Activated naive CD4-positive, alpha-beta T cell treated with anti-CD3 and anti-CD28 coated beads, Interleukin-2, amount 10 ng/mL, durations not matched to agents 7 days and 5 days (primary cell): ENCODE results near the gene WFDC2.

Source experiments
- CTCF ChIA-PET: fragments of 350-600 bp; sonication (Branson Sonifier 250); formaldehyde crosslinking; loops from one replicate; lab custom pipeline; 2021; ENCODE audit warnings: antibody characterized with exemption; lab: Charles Lee
- DNase-seq: peaks from one replicate; pipeline ENCODE4 v3.0.0-alpha.2; 2020
- H3K27ac Mint-ChIP-seq: one replicate; pipeline ENCODE4 v1.8.0; 2021; ENCODE audit warnings: mild to moderate bottlenecking, moderate library complexity, mixed read lengths
- H3K27me3 Mint-ChIP-seq: one replicate; pipeline ENCODE4 v1.8.0; 2021; ENCODE audit warnings: mild to moderate bottlenecking, mixed read lengths
- H3K36me3 Mint-ChIP-seq: one replicate; pipeline ENCODE4 v1.8.0; 2021; ENCODE audit warnings: mixed read lengths
- H3K4me1 Mint-ChIP-seq: one replicate; pipeline ENCODE4 v1.8.0; 2021; ENCODE audit warnings: mixed read lengths
- H3K4me3 Mint-ChIP-seq: one replicate; pipeline ENCODE4 v1.8.0; 2021; ENCODE audit warnings: mild to moderate bottlenecking, moderate library complexity, mixed read lengths
- H3K9me3 Mint-ChIP-seq: one replicate; pipeline ENCODE4 v1.8.0; 2021; ENCODE audit warnings: mixed read lengths

WFDC2 gene

GRCh38 chr20:45489083-45489531 lies 19.6 kb downstream of the WFDC2 start:
- H3K9me3 Mint-ChIP-seq, result no peaks in the 10 kb centered on the region
- H3K27ac Mint-ChIP-seq, result no peak overlapping the region
- CTCF ChIA-PET, result no interaction called here
- DNase-seq, result no peak
- H3K4me1 Mint-ChIP-seq, result no peaks in the 10 kb centered on the region
- H3K27me3 Mint-ChIP-seq, result peaks cover 44% of the 10 kb centered on the region
- H3K36me3 Mint-ChIP-seq, result no peaks in the 10 kb centered on the region
- H3K4me3 Mint-ChIP-seq, result no peak overlapping the region

GRCh38 chr20:45495501-45495941 lies 26.0 kb downstream of the WFDC2 start:
- no peak overlapping the region for H3K4me3 Mint-ChIP-seq
- H3K36me3 Mint-ChIP-seq, result no peaks in the 10 kb centered on the region
- H3K27ac Mint-ChIP-seq, result no peak overlapping the region
- H3K4me1 Mint-ChIP-seq, result no peaks in the 10 kb centered on the region
- H3K9me3 Mint-ChIP-seq, result no peaks in the 10 kb centered on the region
- DNase-seq, result no peak
- H3K27me3 Mint-ChIP-seq, result peaks cover 22% of the 10 kb centered on the region
- CTCF ChIA-PET, result interaction anchor here (1.2 kb wide), 1 partner anchor 50 kb away, joined by 3 read pairs; no protein-coding TSS in a partner anchor

GRCh38 chr20:45496166-45496565 lies 26.6 kb downstream of the WFDC2 start:
- no peak overlapping the region for H3K4me3 Mint-ChIP-seq
- no peaks in the 10 kb centered on the region for H3K4me1 Mint-ChIP-seq
- CTCF ChIA-PET, result interaction anchor here (1.1 to 1.2 kb wide), 2 partner anchors 49 to 275 kb away, joined by 3 to 4 read pairs; no protein-coding TSS in a partner anchor
- no peak for DNase-seq
- H3K27ac Mint-ChIP-seq, result no peak overlapping the region
- H3K9me3 Mint-ChIP-seq, result no peaks in the 10 kb centered on the region
- peaks cover 20% of the 10 kb centered on the region for H3K27me3 Mint-ChIP-seq
- no peaks in the 10 kb centered on the region for H3K36me3 Mint-ChIP-seq

GRCh38 chr20:45497971-45498494 lies 28.5 kb downstream of the WFDC2 start:
- Mint-ChIP-seq H3K4me3 (no peak overlapping the region), H3K27me3 (peaks cover 24% of the 10 kb centered on the region), H3K36me3 (no peaks in the 10 kb centered on the region), H3K27ac (no peak overlapping the region), H3K9me3 (no peaks in the 10 kb centered on the region), H3K4me1 (no peaks in the 10 kb centered on the region)
- CTCF ChIA-PET, result no interaction called here
- DNase-seq, result no peak

GRCh38 chr20:45500022-45500421 lies 30.5 kb downstream of the WFDC2 start:
- Mint-ChIP-seq H3K27ac (no peak overlapping the region), H3K9me3 (no peaks in the 10 kb centered on the region), H3K4me1 (no peaks in the 10 kb centered on the region), H3K36me3 (no peaks in the 10 kb centered on the region), H3K4me3 (no peak overlapping the region), H3K27me3 (peaks cover 27% of the 10 kb centered on the region)
- DNase-seq, result no peak
- CTCF ChIA-PET, result no interaction called here

GRCh38 chr20:45501600-45501999 lies 32.0 kb downstream of the WFDC2 start:
- Mint-ChIP-seq H3K36me3 (no peaks in the 10 kb centered on the region), H3K27ac (no peak overlapping the region), H3K4me3 (no peak overlapping the region), H3K4me1 (no peaks in the 10 kb centered on the region), H3K27me3 (peaks cover 34% of the 10 kb centered on the region), H3K9me3 (no peaks in the 10 kb centered on the region)
- CTCF ChIA-PET, result interaction anchor here (0.9 kb wide), 1 partner anchor 270 kb away, joined by 4 read pairs; no protein-coding TSS in a partner anchor
- DNase-seq, result no peak

- Mint-ChIP-seq H3K36me3 (no peaks in the 10 kb centered on the region), H3K9me3 (no peaks in the 10 kb centered on the region), H3K4me1 (peaks cover 3% of the 10 kb centered on the region), H3K27ac (no peak overlapping the region), H3K27me3 (peaks cover 34% of the 10 kb centered on the region), H3K4me3 (no peak overlapping the region)
- CTCF ChIA-PET, result interaction anchor here (0.9 kb wide), 1 partner anchor 269 kb away, joined by 4 read pairs; no protein-coding TSS in a partner anchor
- DNase-seq, result no peak
Observed at GRCh38 chr20:45502561-45502960, 33.0 kb downstream of the WFDC2 start.

GRCh38 chr20:45503403-45503802 lies 33.9 kb downstream of the WFDC2 start:
- Mint-ChIP-seq H3K27me3 (peaks cover 38% of the 10 kb centered on the region), H3K4me1 (peaks cover 3% of the 10 kb centered on the region), H3K4me3 (no peak overlapping the region), H3K9me3 (no peaks in the 10 kb centered on the region), H3K27ac (no peak overlapping the region), H3K36me3 (no peaks in the 10 kb centered on the region)
- CTCF ChIA-PET, result no interaction called here
- DNase-seq, result no peak

GRCh38 chr20:45506398-45506797 lies 36.8 kb downstream of the WFDC2 start:
- CTCF ChIA-PET, result no interaction called here

GRCh38 chr20:45507011-45507820 lies 37.7 kb downstream of the WFDC2 start:
- Mint-ChIP-seq H3K27me3 (peaks cover 27% of the 10 kb centered on the region), H3K27ac (no peak overlapping the region)

More at GRCh38 chr20:45506398-45506797, 36.8 kb downstream of the WFDC2 start:
- H3K4me3 Mint-ChIP-seq, result no peak overlapping the region
- H3K4me1 Mint-ChIP-seq, result peaks cover 3% of the 10 kb centered on the region
- no peak overlapping the region for H3K27ac Mint-ChIP-seq
- no peaks in the 10 kb centered on the region for H3K9me3 Mint-ChIP-seq
- H3K36me3 Mint-ChIP-seq, result no peaks in the 10 kb centered on the region
- peaks cover 29% of the 10 kb centered on the region for H3K27me3 Mint-ChIP-seq
- no peak for DNase-seq

GRCh38 chr20:45508068-45508886 lies 38.7 kb downstream of the WFDC2 start:
- CTCF ChIA-PET, result no interaction called here
- H3K36me3 Mint-ChIP-seq, result no peaks in the 10 kb centered on the region

More at GRCh38 chr20:45507011-45507820, 37.7 kb downstream of the WFDC2 start:
- CTCF ChIA-PET, result no interaction called here
- Mint-ChIP-seq H3K4me3 (no peak overlapping the region), H3K4me1 (peaks cover 3% of the 10 kb centered on the region), H3K36me3 (no peaks in the 10 kb centered on the region), H3K9me3 (no peaks in the 10 kb centered on the region)
- DNase-seq, result no peak

GRCh38 chr20:45509091-45509490 lies 39.5 kb downstream of the WFDC2 start:
- H3K9me3 Mint-ChIP-seq, result no peaks in the 10 kb centered on the region
- DNase-seq, result no peak
- no peak overlapping the region for H3K27ac Mint-ChIP-seq
- peaks cover 19% of the 10 kb centered on the region for H3K27me3 Mint-ChIP-seq
- CTCF ChIA-PET, result no interaction called here
- no peaks in the 10 kb centered on the region for H3K36me3 Mint-ChIP-seq
- H3K4me3 Mint-ChIP-seq, result no peak overlapping the region
- peaks cover 3% of the 10 kb centered on the region for H3K4me1 Mint-ChIP-seq

More at GRCh38 chr20:45508068-45508886, 38.7 kb downstream of the WFDC2 start:
- Mint-ChIP-seq H3K27me3 (peaks cover 19% of the 10 kb centered on the region), H3K27ac (no peak overlapping the region), H3K4me1 (peaks cover 3% of the 10 kb centered on the region), H3K9me3 (no peaks in the 10 kb centered on the region), H3K4me3 (no peak overlapping the region)
- DNase-seq, result no peak

GRCh38 chr20:45510242-45510862 lies 40.8 kb downstream of the WFDC2 start:
- no peak overlapping the region for H3K4me3 Mint-ChIP-seq
- peaks cover 21% of the 10 kb centered on the region for H3K27me3 Mint-ChIP-seq
- CTCF ChIA-PET, result interaction anchor here (1.5 kb wide), 1 partner anchor 261 kb away, joined by 3 read pairs; no protein-coding TSS in a partner anchor
- no peaks in the 10 kb centered on the region for H3K9me3 Mint-ChIP-seq
- H3K36me3 Mint-ChIP-seq, result no peaks in the 10 kb centered on the region
- no peak overlapping the region for H3K27ac Mint-ChIP-seq
- H3K4me1 Mint-ChIP-seq, result peaks cover 3% of the 10 kb centered on the region
- no peak for DNase-seq
